ENCODE results near the gene STARD3. TPM values are rescaled to one million over a fixed set of nuclear protein-coding genes. Genes with fewer than 3 reads are reported as not detected.

STARD3 gene
- total and polyA plus RNA-seq, 2 of the 13 experiments (the other 11 are each of a cell fraction or from before 2014, with no cell fraction given): 34.6 to 100 TPM

DNA sequence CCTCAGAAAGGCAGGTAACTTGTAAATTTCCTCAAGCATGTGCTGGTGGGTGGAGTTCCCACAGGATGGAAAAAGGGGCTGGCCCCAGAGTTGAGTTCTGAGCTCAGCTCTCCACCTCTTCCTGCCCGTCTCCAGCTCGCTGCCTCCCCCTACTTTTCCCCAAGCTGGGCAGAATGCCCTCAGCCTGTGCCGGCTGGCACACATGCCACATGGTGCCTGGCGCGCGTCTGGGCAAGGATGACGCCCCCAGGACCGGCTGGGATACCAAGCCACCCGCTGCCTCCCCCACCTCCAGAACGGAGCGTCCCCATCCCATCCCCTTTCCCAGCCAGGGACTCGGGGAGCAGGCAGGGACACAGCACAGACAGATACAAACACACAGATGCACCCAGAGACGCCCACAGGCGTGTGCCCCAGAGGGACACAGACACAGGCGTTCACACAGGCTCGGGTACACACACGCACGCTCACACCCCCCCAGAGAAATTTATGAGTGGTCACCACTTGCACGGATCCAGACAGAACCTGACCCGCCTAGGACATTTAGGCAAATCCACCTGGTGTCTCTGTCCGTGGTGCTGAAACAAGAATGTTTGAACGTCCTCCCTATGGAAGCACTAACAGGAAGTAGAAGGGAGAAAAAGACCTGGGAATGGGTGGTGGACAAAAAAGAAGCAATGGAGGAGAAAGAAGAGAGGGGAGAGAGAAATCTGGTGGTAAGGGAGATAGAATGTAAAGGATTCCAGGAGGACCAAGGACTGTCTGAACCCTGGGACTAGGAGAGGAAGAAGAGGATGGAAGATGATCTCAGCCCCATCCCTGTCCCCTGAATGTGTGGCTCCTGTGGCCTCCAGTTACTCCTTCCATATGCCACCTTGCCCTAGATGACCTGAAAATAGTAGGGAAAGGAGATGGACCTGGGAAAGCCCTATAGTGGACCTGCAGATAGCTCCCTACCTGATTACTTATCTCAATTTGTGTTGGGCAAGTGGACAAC lies 44.7 kb upstream of the STARD3 start (continued):
- TF ChIP-seq, protein P1, sequence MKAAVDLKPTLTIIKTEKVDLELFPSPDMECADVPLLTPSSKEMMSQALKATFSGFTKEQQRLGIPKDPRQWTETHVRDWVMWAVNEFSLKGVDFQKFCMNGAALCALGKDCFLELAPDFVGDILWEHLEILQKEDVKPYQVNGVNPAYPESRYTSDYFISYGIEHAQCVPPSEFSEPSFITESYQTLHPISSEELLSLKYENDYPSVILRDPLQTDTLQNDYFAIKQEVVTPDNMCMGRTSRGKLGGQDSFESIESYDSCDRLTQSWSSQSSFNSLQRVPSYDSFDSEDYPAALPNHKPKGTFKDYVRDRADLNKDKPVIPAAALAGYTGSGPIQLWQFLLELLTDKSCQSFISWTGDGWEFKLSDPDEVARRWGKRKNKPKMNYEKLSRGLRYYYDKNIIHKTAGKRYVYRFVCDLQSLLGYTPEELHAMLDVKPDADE (CRISPR knock-in tag; IDR thresholded peaks at IDR 0.05): no peak
- TF ChIP-seq FOXM1 (CRISPR knock-in tag; IDR thresholded peaks at IDR 0.05) (no peak), ZNF44 (CRISPR knock-in tag; IDR thresholded peaks at IDR 0.05) (no peak; the same call in 1 of the 2 replicates), ZNF256 (CRISPR knock-in tag; conservative IDR thresholded peaks at IDR 0.05) (no peak), SPEN (CRISPR knock-in tag; IDR thresholded peaks at IDR 0.05; ENCODE audit: low read depth) (0 out of 2 replicates have a peak, but pooled peaks have one; percentile 39), SAP130 (CRISPR knock-in tag; IDR thresholded peaks at IDR 0.05; ENCODE audit: low read depth) (peak; percentile 68), ZBTB38 (CRISPR knock-in tag; IDR thresholded peaks at IDR 0.05) (no peak), HNF4G (IDR thresholded peaks at IDR 0.05; ENCODE audit: borderline replicate concordance, low read depth, low read length) (no peak), HNF4G (CRISPR knock-in tag; IDR thresholded peaks at IDR 0.05; ENCODE audit: borderline replicate concordance, low read depth) (no peak), ZNF121 (CRISPR knock-in tag; IDR thresholded peaks at IDR 0.05) (no peak), MAFF (IDR thresholded peaks at IDR 0.05; ENCODE audit: low read depth, low read length) (no peak), ZFP1 (CRISPR knock-in tag; IDR thresholded peaks at IDR 0.05) (peak; percentile 42; the same call in 1 of the 2 replicates), KMT2B (CRISPR knock-in tag; IDR thresholded peaks at IDR 0.05) (peak; percentile 77), ATF7 (IDR thresholded peaks at IDR 0.05) (no peak), ATF7 (CRISPR knock-in tag; IDR thresholded peaks at IDR 0.05) (no peak), JUN (CRISPR knock-in tag; IDR thresholded peaks at IDR 0.05) (no peak), RFX3 (CRISPR knock-in tag; IDR thresholded peaks at IDR 0.05) (peak; percentile 15; the same call in 1 of the 2 replicates)
- TF ChIP-seq, protein P2, sequence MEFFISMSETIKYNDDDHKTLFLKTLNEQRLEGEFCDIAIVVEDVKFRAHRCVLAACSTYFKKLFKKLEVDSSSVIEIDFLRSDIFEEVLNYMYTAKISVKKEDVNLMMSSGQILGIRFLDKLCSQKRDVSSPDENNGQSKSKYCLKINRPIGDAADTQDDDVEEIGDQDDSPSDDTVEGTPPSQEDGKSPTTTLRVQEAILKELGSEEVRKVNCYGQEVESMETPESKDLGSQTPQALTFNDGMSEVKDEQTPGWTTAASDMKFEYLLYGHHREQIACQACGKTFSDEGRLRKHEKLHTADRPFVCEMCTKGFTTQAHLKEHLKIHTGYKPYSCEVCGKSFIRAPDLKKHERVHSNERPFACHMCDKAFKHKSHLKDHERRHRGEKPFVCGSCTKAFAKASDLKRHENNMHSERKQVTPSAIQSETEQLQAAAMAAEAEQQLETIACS (CRISPR knock-in tag; IDR thresholded peaks at IDR 0.05): no peak
- TF ChIP-seq, protein P3, sequence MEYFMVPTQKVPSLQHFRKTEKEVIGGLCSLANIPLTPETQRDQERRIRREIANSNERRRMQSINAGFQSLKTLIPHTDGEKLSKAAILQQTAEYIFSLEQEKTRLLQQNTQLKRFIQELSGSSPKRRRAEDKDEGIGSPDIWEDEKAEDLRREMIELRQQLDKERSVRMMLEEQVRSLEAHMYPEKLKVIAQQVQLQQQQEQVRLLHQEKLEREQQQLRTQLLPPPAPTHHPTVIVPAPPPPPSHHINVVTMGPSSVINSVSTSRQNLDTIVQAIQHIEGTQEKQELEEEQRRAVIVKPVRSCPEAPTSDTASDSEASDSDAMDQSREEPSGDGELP (IDR thresholded peaks at IDR 0.05; ENCODE audit: borderline replicate concordance, low read depth): peak; percentile 51; the same call in 1 of the 2 replicates
- TF ChIP-seq, protein P4, sequence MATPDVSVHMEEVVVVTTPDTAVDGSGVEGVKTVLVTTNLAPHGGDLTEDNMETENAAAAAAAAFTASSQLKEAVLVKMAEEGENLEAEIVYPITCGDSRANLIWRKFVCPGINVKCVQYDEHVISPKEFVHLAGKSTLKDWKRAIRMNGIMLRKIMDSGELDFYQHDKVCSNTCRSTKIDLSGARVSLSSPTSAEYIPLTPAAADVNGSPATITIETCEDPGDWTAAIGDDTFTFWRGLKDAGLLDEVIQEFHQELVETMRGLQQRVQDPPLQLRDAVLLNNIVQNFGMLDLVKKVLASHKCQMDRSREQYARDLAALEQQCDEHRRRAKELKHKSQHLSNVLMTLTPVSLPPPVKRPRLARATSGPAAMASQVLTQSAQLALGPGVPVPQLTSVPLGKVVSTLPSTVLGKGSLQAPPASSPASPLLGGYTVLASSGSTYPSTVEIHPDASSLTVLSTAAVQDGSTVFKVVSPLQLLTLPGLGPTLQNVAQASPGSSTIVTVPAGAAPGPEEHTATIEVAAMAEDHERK (CRISPR knock-in tag; IDR thresholded peaks at IDR 0.05; ENCODE audit: low read depth): no peak
- TF ChIP-seq, protein P5, sequence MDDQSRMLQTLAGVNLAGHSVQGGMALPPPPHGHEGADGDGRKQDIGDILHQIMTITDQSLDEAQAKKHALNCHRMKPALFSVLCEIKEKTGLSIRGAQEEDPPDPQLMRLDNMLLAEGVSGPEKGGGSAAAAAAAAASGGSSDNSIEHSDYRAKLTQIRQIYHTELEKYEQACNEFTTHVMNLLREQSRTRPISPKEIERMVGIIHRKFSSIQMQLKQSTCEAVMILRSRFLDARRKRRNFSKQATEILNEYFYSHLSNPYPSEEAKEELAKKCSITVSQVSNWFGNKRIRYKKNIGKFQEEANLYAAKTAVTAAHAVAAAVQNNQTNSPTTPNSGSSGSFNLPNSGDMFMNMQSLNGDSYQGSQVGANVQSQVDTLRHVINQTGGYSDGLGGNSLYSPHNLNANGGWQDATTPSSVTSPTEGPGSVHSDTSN (CRISPR knock-in tag; IDR thresholded peaks at IDR 0.05; ENCODE audit: borderline replicate concordance): no peak
- TF ChIP-seq, protein P6, sequence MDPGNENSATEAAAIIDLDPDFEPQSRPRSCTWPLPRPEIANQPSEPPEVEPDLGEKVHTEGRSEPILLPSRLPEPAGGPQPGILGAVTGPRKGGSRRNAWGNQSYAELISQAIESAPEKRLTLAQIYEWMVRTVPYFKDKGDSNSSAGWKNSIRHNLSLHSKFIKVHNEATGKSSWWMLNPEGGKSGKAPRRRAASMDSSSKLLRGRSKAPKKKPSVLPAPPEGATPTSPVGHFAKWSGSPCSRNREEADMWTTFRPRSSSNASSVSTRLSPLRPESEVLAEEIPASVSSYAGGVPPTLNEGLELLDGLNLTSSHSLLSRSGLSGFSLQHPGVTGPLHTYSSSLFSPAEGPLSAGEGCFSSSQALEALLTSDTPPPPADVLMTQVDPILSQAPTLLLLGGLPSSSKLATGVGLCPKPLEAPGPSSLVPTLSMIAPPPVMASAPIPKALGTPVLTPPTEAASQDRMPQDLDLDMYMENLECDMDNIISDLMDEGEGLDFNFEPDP (CRISPR knock-in tag; conservative IDR thresholded peaks at IDR 0.05): no peak

Data from HepG2 (cell line).